Dermis blood vessel endothelial cell (primary cell): Measurements from ENCODE around the gene AHDC1. TPM values are rescaled to one million over a fixed set of nuclear protein-coding genes. Genes with fewer than 3 reads are reported as not detected.
"Not testable (repeated sequence)": the region's sequence is repeated elsewhere in the genome, so short reads cannot be mapped to it uniquely, and the experiment has no call there.

ENCODE experiments used
- DNase-seq: peaks from one replicate; pipeline ENCODE4 v3.0.0; 2010
- total RNA-seq: library from RNA; depleted of rRNA; stranded (reverse); fragments of >200 nt; gene quantifications from 2 replicates; pipeline ENCODE4 v1.2.3, GENCODE V29; 2014

The AHDC1 gene
- total RNA-seq, 1 donor from 2014 or later: 7.1 TPM

- no peak for DNase-seq
These were observed 41.9 kb downstream of the AHDC1 start for GRCh38 chr1:27562021-27562420.

- DNase-seq: no peak
These were observed 42.6 kb downstream of the AHDC1 start for GRCh38 chr1:27561124-27561899.

GRCh38 chr1:27560268-27561123 is 43.4 kb downstream of the AHDC1 start:
- no peak for DNase-seq

- DNase-seq: no peak
These were observed 44.4 kb downstream of the AHDC1 start for GRCh38 chr1:27559466-27560030.

- no peak for DNase-seq
These were observed 46.2 kb downstream of the AHDC1 start for GRCh38 chr1:27557596-27558340.

GRCh38 chr1:27556781-27557595 is 47.0 kb downstream of the AHDC1 start:
- peak; percentile 95 for DNase-seq

GRCh38 chr1:27556435-27556780 is 47.5 kb downstream of the AHDC1 start:
- no peak for DNase-seq

GRCh38 chr1:27555700-27556424 is 48.1 kb downstream of the AHDC1 start:
- DNase-seq: no peak

GRCh38 chr1:27554759-27555699 is 48.9 kb downstream of the AHDC1 start:
- no peak for DNase-seq

GRCh38 chr1:27554293-27554692 is 49.7 kb downstream of the AHDC1 start:
- no peak for DNase-seq

- DNase-seq: not testable (repeated sequence)
These were observed 50.1 kb downstream of the AHDC1 start for GRCh38 chr1:27553823-27554222.

GRCh38 chr1:27552911-27553420 is 51.0 kb downstream of the AHDC1 start:
- DNase-seq: no peak

- no peak for DNase-seq
These were observed 52.0 kb downstream of the AHDC1 start for GRCh38 chr1:27551953-27552312.

GRCh38 chr1:27551170-27551952 is 52.6 kb downstream of the AHDC1 start:
- DNase-seq: no peak

- DNase-seq: no peak
These were observed 53.3 kb downstream of the AHDC1 start for GRCh38 chr1:27550510-27551169.

- DNase-seq: no peak
These were observed 54.0 kb downstream of the AHDC1 start for GRCh38 chr1:27549807-27550408.

GRCh38 chr1:27548858-27549719 is 54.9 kb downstream of the AHDC1 start:
- DNase-seq: no peak
